ENCODE results near the gene ZFHX3.

- TF ChIP-seq LEF1 (IDR thresholded peaks at IDR 0.05) (no peak), FOXK1 (CRISPR knock-in tag; IDR thresholded peaks at IDR 0.05; ENCODE audit: borderline replicate concordance) (no peak), EWSR1 (IDR thresholded peaks at IDR 0.05; ENCODE audit: borderline replicate concordance, low read depth, partially characterized antibody) (no peak), HNRNPUL1 (IDR thresholded peaks at IDR 0.05; ENCODE audit: low read length) (no peak), ZKSCAN1 (IDR thresholded peaks at IDR 0.05; ENCODE audit: low read depth, low read length) (no peak), CTCFL (IDR thresholded peaks at IDR 0.05; ENCODE audit: borderline replicate concordance, insufficient read depth, low read depth, low read length, poor library complexity, severe bottlenecking) (no peak)
Observed at GRCh38 chr16:73062743-73063733, 15.1 kb upstream of the ZFHX3 start.

Measured in K562 (cell line).